ENCODE results near the gene LPAR5.

DNA sequence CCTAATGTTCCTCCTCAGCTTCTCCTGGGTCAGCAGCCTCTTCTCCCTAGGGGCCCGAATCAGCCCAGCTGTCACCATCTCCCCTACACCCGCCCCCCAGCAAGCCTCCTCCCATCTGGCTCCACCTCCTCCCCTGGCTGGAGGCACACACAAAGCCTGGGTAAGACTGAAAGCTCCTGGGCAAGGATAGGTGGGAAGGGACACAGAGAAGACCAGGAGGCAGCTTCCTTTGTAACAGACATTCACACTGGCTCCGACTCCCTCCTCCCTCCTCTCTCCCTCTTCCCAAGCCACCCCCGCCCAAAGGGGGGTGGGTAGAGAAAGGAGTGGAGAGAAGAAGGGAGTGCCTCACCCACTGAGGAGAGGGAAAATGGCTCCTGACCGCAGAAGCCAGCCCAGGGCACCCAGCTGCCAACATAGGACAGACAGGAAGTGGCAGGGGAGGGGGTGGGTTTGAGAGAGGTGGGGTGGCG is 32.6 kb downstream of the LPAR5 start:
- TF ChIP-seq, protein P1, sequence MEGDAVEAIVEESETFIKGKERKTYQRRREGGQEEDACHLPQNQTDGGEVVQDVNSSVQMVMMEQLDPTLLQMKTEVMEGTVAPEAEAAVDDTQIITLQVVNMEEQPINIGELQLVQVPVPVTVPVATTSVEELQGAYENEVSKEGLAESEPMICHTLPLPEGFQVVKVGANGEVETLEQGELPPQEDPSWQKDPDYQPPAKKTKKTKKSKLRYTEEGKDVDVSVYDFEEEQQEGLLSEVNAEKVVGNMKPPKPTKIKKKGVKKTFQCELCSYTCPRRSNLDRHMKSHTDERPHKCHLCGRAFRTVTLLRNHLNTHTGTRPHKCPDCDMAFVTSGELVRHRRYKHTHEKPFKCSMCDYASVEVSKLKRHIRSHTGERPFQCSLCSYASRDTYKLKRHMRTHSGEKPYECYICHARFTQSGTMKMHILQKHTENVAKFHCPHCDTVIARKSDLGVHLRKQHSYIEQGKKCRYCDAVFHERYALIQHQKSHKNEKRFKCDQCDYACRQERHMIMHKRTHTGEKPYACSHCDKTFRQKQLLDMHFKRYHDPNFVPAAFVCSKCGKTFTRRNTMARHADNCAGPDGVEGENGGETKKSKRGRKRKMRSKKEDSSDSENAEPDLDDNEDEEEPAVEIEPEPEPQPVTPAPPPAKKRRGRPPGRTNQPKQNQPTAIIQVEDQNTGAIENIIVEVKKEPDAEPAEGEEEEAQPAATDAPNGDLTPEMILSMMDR (IDR thresholded peaks at IDR 0.05): no peak
- TF ChIP-seq FOXJ3 (CRISPR knock-in tag; IDR thresholded peaks at IDR 0.05; ENCODE audit: borderline replicate concordance): no peak

Data from WTC11 (cell line).